ENCODE results near the gene TRIM2. TPM values are rescaled to one million over a fixed set of nuclear protein-coding genes. Genes with fewer than 3 reads are reported as not detected.

TRIM2 gene
- polyA plus RNA-seq, 1 of the 3 experiments (the other 2 are of a cell fraction), result 16.4 TPM

DNA sequence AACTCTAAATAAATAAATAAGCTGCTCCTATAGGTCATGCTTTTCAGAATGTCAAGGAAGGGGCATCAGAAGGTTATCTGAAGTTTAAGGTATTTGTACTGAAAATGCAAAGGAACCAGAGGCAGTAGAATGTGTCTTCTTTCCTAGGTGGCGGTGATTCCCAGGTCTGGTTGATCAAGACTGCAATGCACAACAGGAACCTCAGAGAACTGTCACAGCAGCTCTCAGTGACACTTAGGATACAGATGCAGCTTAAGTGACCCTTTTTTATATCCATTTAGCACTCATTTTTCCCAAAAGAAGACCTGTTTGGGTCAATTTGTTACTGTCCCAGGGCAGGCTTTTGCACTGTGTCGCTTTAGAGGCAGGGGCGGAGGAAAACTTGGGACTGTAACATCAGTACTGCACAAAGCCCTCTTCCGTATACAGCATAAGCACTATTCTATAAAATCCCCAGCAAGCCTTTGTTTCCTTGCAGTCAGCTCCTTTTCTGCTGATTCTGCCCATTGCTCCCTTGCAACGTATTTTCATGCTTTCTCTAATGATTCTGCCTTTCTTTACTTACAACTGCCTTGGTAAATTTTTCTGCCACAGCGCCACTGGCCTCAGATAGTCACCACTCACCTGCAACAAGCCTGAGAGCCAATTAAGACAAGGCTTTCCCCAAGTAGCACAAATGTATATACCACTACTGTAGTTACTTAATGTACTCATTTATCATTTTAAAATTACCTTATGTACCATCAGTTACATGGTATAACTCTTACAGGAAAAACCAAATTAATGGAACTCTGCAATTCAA, 138.7 kb downstream of the TRIM2 start:
- Histone ChIP-seq H2AFZ (ENCODE audit: low read depth) (no peak overlapping the region), H3K27me3 (ENCODE audit: insufficient read depth) (no peaks in the 10 kb centered on the region), H3K4me1 (ENCODE audit: control insufficient read depth in 1 of 2, insufficient read depth in 2 of 2, low read depth in 1 of 2, low read length in 1 of 2) (peaks cover 5 to 9% of the 10 kb centered on the region in 2 experiments), H3F3A (replicated peaks; ENCODE audit: insufficient read depth) (peaks cover 4% of the 10 kb centered on the region), H4K20me1 (ENCODE audit: insufficient read depth) (no peaks in the 10 kb centered on the region), H3K9me3 (no peaks in the 10 kb centered on the region), H3K36me3 (replicated peaks in 1 of 2; ENCODE audit: control insufficient read depth in 1 of 2, insufficient read depth in 2 of 2, low read length in 1 of 2) (peaks cover 11 to 14% of the 10 kb centered on the region in 2 experiments), H3K27ac (ENCODE audit: low read depth in 2 of 2, low read length in 1 of 2) (no peak overlapping the region), H3K79me2 (ENCODE audit: insufficient read depth) (peaks cover 20% of the 10 kb centered on the region), H3K9me2 (no peaks in the 10 kb centered on the region), H3K4me2 (no peak overlapping the region), H3K4me3 (ENCODE audit: low read depth in 2 of 2, low read length in 1 of 2) (no peak overlapping the region), H3K9ac (no peak overlapping the region)
- WGBS (ENCODE audit: low lambda C conversion rate), result 96% methylated on average over 6 of the region's 6 CpGs
- ChIA-PET CTCF (interaction anchor here (0.6 to 4.5 kb wide), 7 partner anchors 177 to 450 kb away, joined by 3 to 67 read pairs (median 5); no protein-coding TSS in a partner anchor), POLR2A (no interaction called here)
- DNase-seq, result no peak
- TF ChIP-seq MEF2A (IDR thresholded peaks at IDR 0.05; ENCODE audit: borderline replicate concordance, low read depth) (no peak), TCF12 (IDR thresholded peaks at IDR 0.05) (no peak), EP300 (IDR thresholded peaks at IDR 0.05; ENCODE audit: borderline replicate concordance in 1 of 2, low read depth in 1 of 2, low read length in 1 of 2) (no peak), RFX5 (IDR thresholded peaks at IDR 0.05; ENCODE audit: low read length) (no peak), TAF1 (IDR thresholded peaks at IDR 0.05; ENCODE audit: borderline replicate concordance, low read depth, low read length) (no peak), FOSL2 (IDR thresholded peaks at IDR 0.05; ENCODE audit: borderline replicate concordance, low read depth) (no peak), TEAD4 (IDR thresholded peaks at IDR 0.05; ENCODE audit: borderline replicate concordance, insufficient read depth) (no peak), EZH2phosphoT487 (IDR thresholded peaks at IDR 0.05; ENCODE audit: borderline replicate concordance, low read depth) (no peak), GATA2 (CRISPR knock-in tag; IDR thresholded peaks at IDR 0.05) (no peak), SIN3A (IDR thresholded peaks at IDR 0.05; ENCODE audit: borderline replicate concordance, low read depth, low read length) (no peak), RXRA (IDR thresholded peaks at IDR 0.05; ENCODE audit: borderline replicate concordance, low read depth) (no peak), MXI1 (IDR thresholded peaks at IDR 0.05; ENCODE audit: low read depth, low read length) (no peak)
- TF ChIP-seq, protein P1, sequence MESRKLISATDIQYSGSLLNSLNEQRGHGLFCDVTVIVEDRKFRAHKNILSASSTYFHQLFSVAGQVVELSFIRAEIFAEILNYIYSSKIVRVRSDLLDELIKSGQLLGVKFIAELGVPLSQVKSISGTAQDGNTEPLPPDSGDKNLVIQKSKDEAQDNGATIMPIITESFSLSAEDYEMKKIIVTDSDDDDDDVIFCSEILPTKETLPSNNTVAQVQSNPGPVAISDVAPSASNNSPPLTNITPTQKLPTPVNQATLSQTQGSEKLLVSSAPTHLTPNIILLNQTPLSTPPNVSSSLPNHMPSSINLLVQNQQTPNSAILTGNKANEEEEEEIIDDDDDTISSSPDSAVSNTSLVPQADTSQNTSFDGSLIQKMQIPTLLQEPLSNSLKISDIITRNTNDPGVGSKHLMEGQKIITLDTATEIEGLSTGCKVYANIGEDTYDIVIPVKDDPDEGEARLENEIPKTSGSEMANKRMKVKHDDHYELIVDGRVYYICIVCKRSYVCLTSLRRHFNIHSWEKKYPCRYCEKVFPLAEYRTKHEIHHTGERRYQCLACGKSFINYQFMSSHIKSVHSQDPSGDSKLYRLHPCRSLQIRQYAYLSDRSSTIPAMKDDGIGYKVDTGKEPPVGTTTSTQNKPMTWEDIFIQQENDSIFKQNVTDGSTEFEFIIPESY (IDR thresholded peaks at IDR 0.05; ENCODE audit: borderline replicate concordance, low read depth), result no peak
- TF ChIP-seq, protein P2, sequence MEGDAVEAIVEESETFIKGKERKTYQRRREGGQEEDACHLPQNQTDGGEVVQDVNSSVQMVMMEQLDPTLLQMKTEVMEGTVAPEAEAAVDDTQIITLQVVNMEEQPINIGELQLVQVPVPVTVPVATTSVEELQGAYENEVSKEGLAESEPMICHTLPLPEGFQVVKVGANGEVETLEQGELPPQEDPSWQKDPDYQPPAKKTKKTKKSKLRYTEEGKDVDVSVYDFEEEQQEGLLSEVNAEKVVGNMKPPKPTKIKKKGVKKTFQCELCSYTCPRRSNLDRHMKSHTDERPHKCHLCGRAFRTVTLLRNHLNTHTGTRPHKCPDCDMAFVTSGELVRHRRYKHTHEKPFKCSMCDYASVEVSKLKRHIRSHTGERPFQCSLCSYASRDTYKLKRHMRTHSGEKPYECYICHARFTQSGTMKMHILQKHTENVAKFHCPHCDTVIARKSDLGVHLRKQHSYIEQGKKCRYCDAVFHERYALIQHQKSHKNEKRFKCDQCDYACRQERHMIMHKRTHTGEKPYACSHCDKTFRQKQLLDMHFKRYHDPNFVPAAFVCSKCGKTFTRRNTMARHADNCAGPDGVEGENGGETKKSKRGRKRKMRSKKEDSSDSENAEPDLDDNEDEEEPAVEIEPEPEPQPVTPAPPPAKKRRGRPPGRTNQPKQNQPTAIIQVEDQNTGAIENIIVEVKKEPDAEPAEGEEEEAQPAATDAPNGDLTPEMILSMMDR (IDR thresholded peaks at IDR 0.05), result no peak
- TF ChIP-seq, protein P3, sequence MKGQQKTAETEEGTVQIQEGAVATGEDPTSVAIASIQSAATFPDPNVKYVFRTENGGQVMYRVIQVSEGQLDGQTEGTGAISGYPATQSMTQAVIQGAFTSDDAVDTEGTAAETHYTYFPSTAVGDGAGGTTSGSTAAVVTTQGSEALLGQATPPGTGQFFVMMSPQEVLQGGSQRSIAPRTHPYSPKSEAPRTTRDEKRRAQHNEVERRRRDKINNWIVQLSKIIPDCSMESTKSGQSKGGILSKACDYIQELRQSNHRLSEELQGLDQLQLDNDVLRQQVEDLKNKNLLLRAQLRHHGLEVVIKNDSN (IDR thresholded peaks at IDR 0.05; ENCODE audit: borderline replicate concordance, low read depth), result no peak
- TF ChIP-seq, protein P4, sequence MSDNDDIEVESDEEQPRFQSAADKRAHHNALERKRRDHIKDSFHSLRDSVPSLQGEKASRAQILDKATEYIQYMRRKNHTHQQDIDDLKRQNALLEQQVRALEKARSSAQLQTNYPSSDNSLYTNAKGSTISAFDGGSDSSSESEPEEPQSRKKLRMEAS (IDR thresholded peaks at IDR 0.05; ENCODE audit: low read depth), result no peak
- TF ChIP-seq, protein P5, sequence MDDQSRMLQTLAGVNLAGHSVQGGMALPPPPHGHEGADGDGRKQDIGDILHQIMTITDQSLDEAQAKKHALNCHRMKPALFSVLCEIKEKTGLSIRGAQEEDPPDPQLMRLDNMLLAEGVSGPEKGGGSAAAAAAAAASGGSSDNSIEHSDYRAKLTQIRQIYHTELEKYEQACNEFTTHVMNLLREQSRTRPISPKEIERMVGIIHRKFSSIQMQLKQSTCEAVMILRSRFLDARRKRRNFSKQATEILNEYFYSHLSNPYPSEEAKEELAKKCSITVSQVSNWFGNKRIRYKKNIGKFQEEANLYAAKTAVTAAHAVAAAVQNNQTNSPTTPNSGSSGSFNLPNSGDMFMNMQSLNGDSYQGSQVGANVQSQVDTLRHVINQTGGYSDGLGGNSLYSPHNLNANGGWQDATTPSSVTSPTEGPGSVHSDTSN (IDR thresholded peaks at IDR 0.05), result no peak
